HFF-Myc (cell line): Measurements from ENCODE around the gene SLC39A5.
A peak's percentile ranks its signal among the peaks of the same experiment; 100 is the strongest.
"Not testable (repeated sequence)": the region's sequence is repeated elsewhere in the genome, so short reads cannot be mapped to it uniquely, and the experiment has no call there.

Experiments used
- DNase-seq: peaks from one replicate; pipeline ENCODE4 v3.0.0-alpha.2; 2011; ENCODE audit warnings: low read depth; ENCODE audit errors: extremely low read depth
- H3K4me3 ChIP-seq: replicated peaks from 2 replicates; pipeline ENCODE4 v1.5.1; 2011; ENCODE audit warnings: low read depth, mild to moderate bottlenecking, control low read depth, low read length
- CTCF ChIP-seq: IDR thresholded peaks from 2 replicates; pipeline ENCODE4 v1.5.1; 2012; ENCODE audit warnings: mild to moderate bottlenecking, low read depth, low read length, control low read depth; ENCODE audit errors: missing control alignments

SLC39A5 gene

GRCh38 chr12:56271031-56271430 is 41.2 kb downstream of the SLC39A5 start:
- peak; percentile 56 for TF ChIP-seq CTCF
- no peak overlapping the region for H3K4me3 ChIP-seq
- DNase-seq = no peak

- DNase-seq, H3K4me3 ChIP-seq: not testable (repeated sequence)
Observed at GRCh38 chr12:56272468-56272867, 42.6 kb downstream of the SLC39A5 start.

- no peak for DNase-seq
- no peak overlapping the region for H3K4me3 ChIP-seq
- TF ChIP-seq CTCF = no peak
Observed at GRCh38 chr12:56274299-56274698, 44.4 kb downstream of the SLC39A5 start.

- DNase-seq = no peak
- no peak for TF ChIP-seq CTCF
- no peak overlapping the region for H3K4me3 ChIP-seq
Observed at GRCh38 chr12:56278905-56279304, 49.1 kb downstream of the SLC39A5 start.

GRCh38 chr12:56280849-56281248 is 51.0 kb downstream of the SLC39A5 start:
- TF ChIP-seq CTCF = no peak
- H3K4me3 ChIP-seq = no peak overlapping the region
- no peak for DNase-seq

- DNase-seq = no peak
- no peak for TF ChIP-seq CTCF
- no peak overlapping the region for H3K4me3 ChIP-seq
Observed at GRCh38 chr12:56282030-56282429, 52.2 kb downstream of the SLC39A5 start.

- no peak overlapping the region for H3K4me3 ChIP-seq
- no peak for TF ChIP-seq CTCF
- DNase-seq = no peak
Observed at GRCh38 chr12:56282579-56282978, 52.7 kb downstream of the SLC39A5 start.

- not testable (repeated sequence) for DNase-seq, H3K4me3 ChIP-seq
Observed at GRCh38 chr12:56284263-56284662, 54.4 kb downstream of the SLC39A5 start.
